Skeletal muscle tissue (tissue), 4 donors: Measurements from ENCODE around the gene AJAP1. TPM values are rescaled to one million over a fixed set of nuclear protein-coding genes. Genes with fewer than 3 reads are reported as not detected.

Experiments
- H3K27ac ChIP-seq: one replicate; pipeline ENCODE4 v1.7.0; 2013; ENCODE audit warnings: mild to moderate bottlenecking, low read depth, low read length, inconsistent platforms
- H3K27me3 ChIP-seq, 3 donors: one replicate each; pipeline ENCODE4 v1.7.0; 2013; ENCODE audit warnings: low read length in 3 of 3; ENCODE audit not compliant: control insufficient read depth in 3 of 3, insufficient read depth in 3 of 3
- H3K36me3 ChIP-seq, 3 donors: one replicate each; pipeline ENCODE4 v1.7.0; 2013; ENCODE audit warnings: low read length in 3 of 3; ENCODE audit not compliant: control insufficient read depth in 3 of 3, insufficient read depth in 3 of 3
- H3K4me1 ChIP-seq, 3 donors: one replicate each; pipeline ENCODE4 v1.7.0; 2013; ENCODE audit warnings: low read length in 3 of 3, mild to moderate bottlenecking in 3 of 3; ENCODE audit not compliant: control insufficient read depth in 3 of 3, insufficient read depth in 3 of 3
- H3K4me3 ChIP-seq, 3 donors: one replicate each; pipeline ENCODE4 v1.7.0; 2013; ENCODE audit warnings: low read length in 3 of 3
- H3K9ac ChIP-seq, 3 donors: one replicate each; pipeline ENCODE4 v1.7.0; 2013; ENCODE audit warnings: low read length in 3 of 3, mild to moderate bottlenecking in 3 of 3, moderate library complexity in 2 of 3, low read depth in 1 of 3
- H3K9me3 ChIP-seq, 3 donors: one replicate each; pipeline ENCODE4 v1.7.0; 2013; ENCODE audit warnings: low read length in 3 of 3; ENCODE audit not compliant: control insufficient read depth in 3 of 3
- total RNA-seq: library from RNA; depleted of rRNA; stranded (reverse); fragments of >200 nt; gene quantifications from one replicate; pipeline ENCODE4 v1.2.3, GENCODE V29; 2014
- donor health status: Osteomylitis.

AJAP1 gene
- total RNA-seq, 1 donor from 2014 or later, result 0.52 TPM

GRCh38 chr1:4695241-4695640 is 40.8 kb downstream of the AJAP1 start:
- Histone ChIP-seq H3K27me3 (peaks cover 5 to 15% (median 15%) of the 10 kb centered on the region in 3 donors), H3K4me3 (no peak overlapping the region), H3K4me1 (no peaks in the 10 kb centered on the region), H3K9ac (no peak overlapping the region), H3K9me3 (no peaks in the 10 kb centered on the region), H3K27ac (no peak overlapping the region), H3K36me3 (no peaks in the 10 kb centered on the region)

GRCh38 chr1:4696161-4696745 is 41.8 kb downstream of the AJAP1 start:
- Histone ChIP-seq H3K9ac (no peak overlapping the region), H3K27me3 (peaks cover 5 to 25% (median 19%) of the 10 kb centered on the region in 3 donors), H3K9me3 (no peaks in the 10 kb centered on the region), H3K4me3 (no peak overlapping the region), H3K36me3 (no peaks in the 10 kb centered on the region), H3K4me1 (no peaks in the 10 kb centered on the region), H3K27ac (no peak overlapping the region)

- Histone ChIP-seq H3K27ac (no peak overlapping the region), H3K4me3 (no peak overlapping the region), H3K36me3 (no peaks in the 10 kb centered on the region), H3K4me1 (no peaks in the 10 kb centered on the region), H3K9ac (no peak overlapping the region), H3K27me3 (peaks cover 5 to 26% (median 22%) of the 10 kb centered on the region in 3 donors), H3K9me3 (no peaks in the 10 kb centered on the region)
These were observed 42.3 kb downstream of the AJAP1 start for GRCh38 chr1:4696753-4697152.

DNA sequence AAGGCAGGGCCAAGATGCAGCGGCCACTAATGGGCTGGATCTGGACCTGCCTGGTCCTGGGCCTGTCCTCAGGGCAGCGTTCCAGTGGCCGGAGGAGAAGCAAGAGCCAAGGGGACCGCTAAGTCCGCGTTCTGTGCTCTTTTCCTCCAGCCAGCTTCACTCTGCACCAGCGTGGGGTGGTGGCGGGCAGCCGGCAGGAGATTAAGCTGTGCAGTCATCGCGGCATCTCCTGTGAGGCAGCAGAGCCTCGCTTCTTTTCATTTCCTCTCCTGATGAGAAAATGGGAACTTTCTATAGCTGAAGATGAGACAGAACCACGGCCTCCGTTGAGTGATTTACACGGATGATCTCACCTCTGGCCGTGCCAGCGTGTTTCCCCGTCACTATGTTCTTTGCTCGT is 43.4 kb downstream of the AJAP1 start:
- Histone ChIP-seq H3K27me3 (peaks cover 5 to 26% (median 22%) of the 10 kb centered on the region in 3 donors), H3K36me3 (no peaks in the 10 kb centered on the region)

DNA sequence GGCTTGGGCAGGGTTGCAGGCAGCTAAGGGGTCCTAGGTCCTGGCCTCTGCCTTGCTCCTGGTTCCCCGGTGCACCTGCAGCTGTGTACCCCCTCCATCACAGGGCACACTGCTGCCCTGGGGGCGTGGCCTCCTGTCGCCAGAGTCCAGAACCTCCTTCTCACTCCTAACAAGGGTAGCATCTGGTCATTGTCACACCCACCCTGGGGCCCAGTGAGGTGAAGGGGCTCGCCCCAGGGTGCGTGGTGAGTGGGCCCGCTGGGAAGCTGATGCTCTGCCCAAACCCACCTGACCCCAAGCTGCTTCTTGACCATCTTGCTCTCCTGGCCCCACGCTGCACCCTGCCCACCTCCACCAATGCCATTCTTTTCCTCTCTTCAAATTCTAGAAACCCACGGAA is 44.5 kb downstream of the AJAP1 start:
- Histone ChIP-seq H3K27ac (no peak overlapping the region), H3K4me1 (no peaks in the 10 kb centered on the region), H3K4me3 (no peak overlapping the region), H3K27me3 (peaks cover 5 to 24% (median 22%) of the 10 kb centered on the region in 3 donors), H3K36me3 (no peaks in the 10 kb centered on the region), H3K9me3 (no peaks in the 10 kb centered on the region), H3K9ac (no peak overlapping the region)

More for the DNA sequence above, 43.4 kb downstream of the AJAP1 start:
- H3K4me3 ChIP-seq, result no peak overlapping the region
- H3K9ac ChIP-seq, result no peak overlapping the region
- no peaks in the 10 kb centered on the region for H3K4me1 ChIP-seq
- no peak overlapping the region for H3K27ac ChIP-seq
- no peaks in the 10 kb centered on the region for H3K9me3 ChIP-seq

GRCh38 chr1:4699376-4700301 is 45.2 kb downstream of the AJAP1 start:
- H3K4me1 ChIP-seq, result no peaks in the 10 kb centered on the region
- H3K27me3 ChIP-seq, result peaks cover 5 to 24% (median 19%) of the 10 kb centered on the region in 3 donors
- H3K36me3 ChIP-seq, result no peaks in the 10 kb centered on the region
- no peak overlapping the region for H3K27ac ChIP-seq
- no peak overlapping the region for H3K4me3 ChIP-seq
- H3K9ac ChIP-seq, result no peak overlapping the region
- no peaks in the 10 kb centered on the region for H3K9me3 ChIP-seq

DNA sequence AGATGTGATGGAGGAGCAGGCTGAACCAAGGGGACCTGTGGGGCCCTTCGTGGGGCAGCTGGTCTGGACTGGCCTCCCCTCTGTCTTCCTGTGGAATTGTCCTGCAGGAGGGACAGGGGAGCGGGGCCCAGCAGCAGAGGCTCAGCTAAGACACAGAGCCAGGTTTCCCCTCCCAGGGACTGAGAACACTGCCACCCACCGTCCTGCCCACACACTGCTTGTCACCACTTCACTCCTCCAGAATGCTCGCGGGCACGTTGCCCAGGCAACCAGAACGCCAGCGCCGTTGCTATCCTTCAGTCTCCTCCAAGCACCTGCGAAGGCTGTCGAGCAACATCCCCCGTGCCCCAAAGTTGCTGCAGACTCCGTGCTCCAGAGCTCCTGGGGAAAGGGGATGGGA is 46.4 kb downstream of the AJAP1 start:
- no peak overlapping the region for H3K9ac ChIP-seq
- no peak overlapping the region for H3K27ac ChIP-seq
- no peaks in the 10 kb centered on the region for H3K9me3 ChIP-seq
- H3K36me3 ChIP-seq, result no peaks in the 10 kb centered on the region
- H3K4me3 ChIP-seq, result no peak overlapping the region
- no peaks in the 10 kb centered on the region for H3K4me1 ChIP-seq
- peaks cover 5 to 24% (median 18%) of the 10 kb centered on the region in 3 donors for H3K27me3 ChIP-seq

GRCh38 chr1:4701276-4701675 is 46.9 kb downstream of the AJAP1 start:
- Histone ChIP-seq H3K27me3 (peaks cover 5 to 24% (median 20%) of the 10 kb centered on the region in 3 donors), H3K4me1 (no peaks in the 10 kb centered on the region), H3K4me3 (no peak overlapping the region), H3K36me3 (no peaks in the 10 kb centered on the region), H3K9me3 (no peaks in the 10 kb centered on the region), H3K27ac (no peak overlapping the region), H3K9ac (no peak overlapping the region)

DNA sequence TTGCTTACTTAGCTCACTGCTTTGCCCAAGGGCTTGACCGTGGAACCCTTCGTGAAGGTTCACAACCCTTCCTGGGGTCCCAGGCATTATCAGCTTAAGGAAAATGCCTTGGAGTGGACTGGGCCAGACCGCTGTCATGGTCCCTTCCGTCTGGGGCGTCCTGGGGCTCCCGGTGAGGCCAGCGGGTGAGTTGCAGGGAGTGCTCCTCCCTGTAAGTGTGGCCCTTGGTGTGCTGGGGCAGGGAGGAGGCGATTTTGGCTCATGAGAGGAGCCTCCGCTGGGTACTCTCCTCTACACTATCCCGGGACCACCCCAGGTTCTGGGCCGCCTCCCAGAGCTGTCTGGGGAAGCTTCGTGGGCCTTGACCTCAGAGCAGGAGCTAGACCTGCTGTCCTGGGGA is 48.1 kb downstream of the AJAP1 start:
- Histone ChIP-seq H3K4me3 (no peak overlapping the region), H3K9me3 (no peaks in the 10 kb centered on the region), H3K27ac (no peak overlapping the region), H3K4me1 (no peaks in the 10 kb centered on the region), H3K36me3 (no peaks in the 10 kb centered on the region), H3K9ac (no peak overlapping the region), H3K27me3 (peaks cover 0 to 22% (median 14%) of the 10 kb centered on the region in 3 donors)

- no peak overlapping the region for H3K9ac ChIP-seq
- H3K4me1 ChIP-seq, result no peaks in the 10 kb centered on the region
- H3K4me3 ChIP-seq, result no peak overlapping the region
- peaks cover 0 to 20% (median 13%) of the 10 kb centered on the region in 3 donors for H3K27me3 ChIP-seq
- H3K36me3 ChIP-seq, result no peaks in the 10 kb centered on the region
- H3K27ac ChIP-seq, result no peak overlapping the region
- no peaks in the 10 kb centered on the region for H3K9me3 ChIP-seq
These were observed 48.5 kb downstream of the AJAP1 start for GRCh38 chr1:4702932-4703331.
